D721Med (cell line): ENCODE data around the gene AOAH.

Experiments used
- DNase-seq: peaks from one replicate; pipeline ENCODE4 v3.0.0; 2011; ENCODE audit warnings: low spot score; ENCODE audit not compliant: insufficient read length
- FAIRE-seq: peaks from 2 replicates; lab custom pipeline; 2011; peaks lifted over from hg19 to GRCh38; lab: Jason Lieb, UNC
- CTCF ChIP-seq: IDR thresholded peaks from 2 replicates; pipeline ENCODE4 v1.5.1; 2012; ENCODE audit warnings: mild to moderate bottlenecking, control low read depth; ENCODE audit not compliant: insufficient read depth; ENCODE audit errors: missing control alignments

The AOAH gene

GRCh38 chr7:36621396-36621795 is 102.9 kb downstream of the AOAH start:
- FAIRE-seq = no peak
- DNase-seq = no peak
- no peak for TF ChIP-seq CTCF

- FAIRE-seq = no peak
- no peak for TF ChIP-seq CTCF
- DNase-seq = no peak
Observed at GRCh38 chr7:36620166-36620708, 104.1 kb downstream of the AOAH start.

GRCh38 chr7:36617408-36617807 is 106.9 kb downstream of the AOAH start:
- no peak for DNase-seq
- no peak for FAIRE-seq
- TF ChIP-seq CTCF = no peak

- no peak for DNase-seq
- TF ChIP-seq CTCF = no peak
Observed at GRCh38 chr7:36615852-36616540, 108.3 kb downstream of the AOAH start.

GRCh38 chr7:36614959-36615358 is 109.3 kb downstream of the AOAH start:
- no peak for FAIRE-seq
- no peak for DNase-seq
- no peak for TF ChIP-seq CTCF

More at GRCh38 chr7:36615852-36616540, 108.3 kb downstream of the AOAH start:
- no peak for FAIRE-seq

- no peak for FAIRE-seq
- no peak for DNase-seq
- no peak for TF ChIP-seq CTCF
Observed at GRCh38 chr7:36613031-36613614, 111.2 kb downstream of the AOAH start.

GRCh38 chr7:36611703-36612102 is 112.6 kb downstream of the AOAH start:
- FAIRE-seq = peak; percentile 95
- DNase-seq = peak; percentile 40
- TF ChIP-seq CTCF = no peak
